ENCODE measurements around the gene PARP12.

The PARP12 gene

DNA sequence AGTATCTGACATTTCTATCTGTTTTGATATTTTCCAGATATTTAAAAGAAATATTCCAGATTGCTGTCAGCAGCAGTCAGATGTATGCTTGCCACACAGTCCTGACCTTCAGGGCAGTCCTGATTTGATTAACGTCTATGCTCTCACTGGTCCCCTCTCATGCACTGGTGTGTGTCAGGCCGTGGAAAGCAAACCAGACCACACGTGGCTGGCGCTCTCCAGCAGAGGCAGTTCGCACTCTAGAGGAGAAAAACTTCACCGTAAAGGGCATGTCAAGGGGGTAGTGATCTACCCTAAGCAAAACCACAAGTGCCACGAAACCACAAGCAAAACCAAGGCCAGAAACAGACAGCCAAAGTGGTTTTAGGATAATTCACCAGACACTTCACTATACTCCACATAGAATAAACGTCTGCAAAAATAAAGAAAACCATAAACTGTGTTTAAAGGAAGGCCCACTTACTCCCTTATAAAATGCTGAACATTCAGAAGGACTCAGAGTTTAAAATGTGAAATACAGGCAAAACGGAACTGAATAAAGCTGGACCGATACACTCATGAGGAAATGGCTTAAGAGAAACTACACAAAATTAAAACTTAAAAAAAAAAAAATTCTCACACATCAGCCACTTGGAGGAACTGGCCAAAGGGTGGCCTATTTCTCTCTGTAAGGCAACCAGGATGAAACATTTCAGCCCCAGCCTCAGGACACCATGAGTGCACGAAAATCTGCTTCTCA lies 26.4 kb downstream of the PARP12 start:
- ChIA-PET POLR2A (no interaction called here), CTCF (no interaction called here)
- no peaks in the 10 kb centered on the region for H3K4me1 ChIP-seq (ENCODE audit: control insufficient read depth, insufficient read depth, low read length)
- no peak overlapping the region for H3K4me3 ChIP-seq (ENCODE audit: low read depth, low read length)
- no peak overlapping the region for H3K27ac ChIP-seq (ENCODE audit: extremely low read depth, low read depth, low read length)
- H3K9me3 ChIP-seq (ENCODE audit: control insufficient read depth, insufficient read depth, low read depth, low read length), result no peaks in the 10 kb centered on the region
- TF ChIP-seq ZNF501 (tag by site-specific recombination; IDR thresholded peaks at IDR 0.05) (no peak), ZNF24 (tag by site-specific recombination; IDR thresholded peaks at IDR 0.05) (no peak), ZNF26 (tag by site-specific recombination; IDR thresholded peaks at IDR 0.05) (no peak), HOXD13 (CRISPR knock-in tag; IDR thresholded peaks at IDR 0.05; ENCODE audit: borderline replicate concordance) (no peak)
- H3K36me3 ChIP-seq (ENCODE audit: control insufficient read depth in 2 of 2, insufficient read depth in 1 of 2, low read length in 2 of 2), result no peaks in the 10 kb centered on the region

DNA sequence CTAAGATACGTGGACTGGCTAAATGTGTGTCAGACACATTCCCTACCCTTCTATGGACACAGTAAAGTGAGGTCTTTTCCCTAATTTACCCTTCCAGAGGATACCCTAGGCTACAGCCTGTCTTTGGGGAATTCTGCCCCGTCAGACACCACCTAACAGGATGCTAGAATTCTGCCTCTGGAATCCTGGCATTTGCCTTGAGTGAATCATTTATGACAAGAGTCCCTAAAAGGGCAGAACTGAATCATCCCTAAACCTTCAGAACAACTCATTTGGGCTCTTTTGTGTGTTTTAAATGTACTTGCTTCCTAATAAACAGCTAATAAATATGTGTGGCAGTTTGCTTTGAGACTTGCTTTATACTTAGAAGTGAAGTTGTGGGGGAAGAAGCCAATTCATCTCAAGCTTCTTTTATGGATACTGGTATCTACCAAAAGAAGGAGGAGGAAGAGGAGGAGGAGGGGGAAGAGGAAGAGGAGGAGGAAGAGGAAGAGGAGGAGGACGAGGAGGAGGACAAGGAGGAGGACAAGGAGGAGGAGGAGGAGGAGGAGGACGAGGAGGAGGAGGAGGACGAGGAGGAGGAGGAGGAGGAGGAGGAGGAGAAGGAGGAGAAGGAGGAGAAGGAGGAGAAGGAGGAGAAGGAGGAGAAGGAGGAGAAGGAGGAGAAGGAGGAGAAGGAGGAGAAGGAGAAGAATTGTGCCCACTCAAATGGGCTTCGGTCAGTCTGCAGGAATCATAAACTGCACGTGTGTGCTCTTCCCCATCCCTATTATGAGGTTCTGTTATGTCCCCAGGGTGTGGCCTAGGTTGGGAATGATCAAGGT lies 27.1 kb downstream of the PARP12 start:
- Histone ChIP-seq H3K4me1 (ENCODE audit: control insufficient read depth, insufficient read depth, low read length) (no peaks in the 10 kb centered on the region), H3K36me3 (ENCODE audit: control insufficient read depth in 2 of 2, insufficient read depth in 1 of 2, low read length in 2 of 2) (no peaks in the 10 kb centered on the region), H3K4me3 (ENCODE audit: low read depth, low read length) (no peak overlapping the region), H3K27ac (ENCODE audit: extremely low read depth, low read depth, low read length) (no peak overlapping the region), H3K9me3 (ENCODE audit: control insufficient read depth, insufficient read depth, low read depth, low read length) (no peaks in the 10 kb centered on the region)
- TF ChIP-seq ZNF549 (tag by site-specific recombination; IDR thresholded peaks at IDR 0.05), result no peak
- TF ChIP-seq, protein P1, sequence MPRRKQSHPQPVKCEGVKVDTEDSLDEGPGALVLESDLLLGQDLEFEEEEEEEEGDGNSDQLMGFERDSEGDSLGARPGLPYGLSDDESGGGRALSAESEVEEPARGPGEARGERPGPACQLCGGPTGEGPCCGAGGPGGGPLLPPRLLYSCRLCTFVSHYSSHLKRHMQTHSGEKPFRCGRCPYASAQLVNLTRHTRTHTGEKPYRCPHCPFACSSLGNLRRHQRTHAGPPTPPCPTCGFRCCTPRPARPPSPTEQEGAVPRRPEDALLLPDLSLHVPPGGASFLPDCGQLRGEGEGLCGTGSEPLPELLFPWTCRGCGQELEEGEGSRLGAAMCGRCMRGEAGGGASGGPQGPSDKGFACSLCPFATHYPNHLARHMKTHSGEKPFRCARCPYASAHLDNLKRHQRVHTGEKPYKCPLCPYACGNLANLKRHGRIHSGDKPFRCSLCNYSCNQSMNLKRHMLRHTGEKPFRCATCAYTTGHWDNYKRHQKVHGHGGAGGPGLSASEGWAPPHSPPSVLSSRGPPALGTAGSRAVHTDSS (tag by site-specific recombination; IDR thresholded peaks at IDR 0.05), result peak; percentile 85
- peak; percentile 70 for TF ChIP-seq ZFHX2 (tag by site-specific recombination; conservative IDR thresholded peaks at IDR 0.05)
- TF ChIP-seq EGR2 (tag by site-specific recombination; IDR thresholded peaks at IDR 0.05; ENCODE audit: low read depth), result peak; percentile 84
- TF ChIP-seq, protein P2, sequence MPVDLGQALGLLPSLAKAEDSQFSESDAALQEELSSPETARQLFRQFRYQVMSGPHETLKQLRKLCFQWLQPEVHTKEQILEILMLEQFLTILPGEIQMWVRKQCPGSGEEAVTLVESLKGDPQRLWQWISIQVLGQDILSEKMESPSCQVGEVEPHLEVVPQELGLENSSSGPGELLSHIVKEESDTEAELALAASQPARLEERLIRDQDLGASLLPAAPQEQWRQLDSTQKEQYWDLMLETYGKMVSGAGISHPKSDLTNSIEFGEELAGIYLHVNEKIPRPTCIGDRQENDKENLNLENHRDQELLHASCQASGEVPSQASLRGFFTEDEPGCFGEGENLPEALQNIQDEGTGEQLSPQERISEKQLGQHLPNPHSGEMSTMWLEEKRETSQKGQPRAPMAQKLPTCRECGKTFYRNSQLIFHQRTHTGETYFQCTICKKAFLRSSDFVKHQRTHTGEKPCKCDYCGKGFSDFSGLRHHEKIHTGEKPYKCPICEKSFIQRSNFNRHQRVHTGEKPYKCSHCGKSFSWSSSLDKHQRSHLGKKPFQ (tag by site-specific recombination; IDR thresholded peaks at IDR 0.05), result no peak
- POLR2A ChIA-PET, result interaction anchor here (0.5 to 0.9 kb wide), 2 partner anchors 29 to 62 kb away, joined by 3 to 4 read pairs; no protein-coding TSS in a partner anchor
- CTCF ChIA-PET, result interaction anchor here (0.7 kb wide), 2 partner anchors 57 to 76 kb away, joined by 3 read pairs; no protein-coding TSS in a partner anchor

DNA sequence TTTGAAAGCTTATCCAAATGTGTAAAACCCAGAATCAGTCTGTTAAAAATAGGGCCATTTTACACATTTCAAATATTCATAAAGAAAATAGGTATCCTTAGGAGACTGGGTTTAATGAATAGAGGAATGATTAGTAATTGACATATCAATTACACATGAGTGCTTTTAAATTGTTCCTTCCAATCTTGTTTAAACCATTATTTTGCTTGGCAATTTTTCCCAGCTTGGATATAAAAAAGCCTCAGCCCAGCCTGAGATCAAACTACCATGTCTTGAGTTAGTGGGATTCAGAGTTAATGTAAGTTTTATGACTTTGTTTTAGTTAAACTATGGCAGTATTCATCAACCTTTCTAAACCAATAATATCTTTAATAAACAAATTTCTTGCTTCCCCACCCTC lies 28.3 kb downstream of the PARP12 start:
- Histone ChIP-seq H3K9me3 (ENCODE audit: control insufficient read depth, insufficient read depth, low read depth, low read length) (no peaks in the 10 kb centered on the region), H3K27ac (ENCODE audit: extremely low read depth, low read depth, low read length) (no peak overlapping the region), H3K4me1 (ENCODE audit: control insufficient read depth, insufficient read depth, low read length) (no peaks in the 10 kb centered on the region), H3K36me3 (ENCODE audit: control insufficient read depth in 2 of 2, insufficient read depth in 1 of 2, low read length in 2 of 2) (no peaks in the 10 kb centered on the region), H3K4me3 (ENCODE audit: low read depth, low read length) (no peak overlapping the region)
- CTCF ChIA-PET, result interaction anchor here (0.6 kb wide), 1 partner anchor 98 kb away, joined by 3 read pairs; no protein-coding TSS in a partner anchor
- POLR2A ChIA-PET, result no interaction called here
- TF ChIP-seq, protein P3, sequence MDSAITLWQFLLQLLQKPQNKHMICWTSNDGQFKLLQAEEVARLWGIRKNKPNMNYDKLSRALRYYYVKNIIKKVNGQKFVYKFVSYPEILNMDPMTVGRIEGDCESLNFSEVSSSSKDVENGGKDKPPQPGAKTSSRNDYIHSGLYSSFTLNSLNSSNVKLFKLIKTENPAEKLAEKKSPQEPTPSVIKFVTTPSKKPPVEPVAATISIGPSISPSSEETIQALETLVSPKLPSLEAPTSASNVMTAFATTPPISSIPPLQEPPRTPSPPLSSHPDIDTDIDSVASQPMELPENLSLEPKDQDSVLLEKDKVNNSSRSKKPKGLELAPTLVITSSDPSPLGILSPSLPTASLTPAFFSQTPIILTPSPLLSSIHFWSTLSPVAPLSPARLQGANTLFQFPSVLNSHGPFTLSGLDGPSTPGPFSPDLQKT (IDR thresholded peaks at IDR 0.05; ENCODE audit: borderline replicate concordance, low read depth, low read length), result no peak
- no peak for TF ChIP-seq ZNF660 (tag by site-specific recombination; IDR thresholded peaks at IDR 0.05)
- TF ChIP-seq ZBTB7A (tag by site-specific recombination; IDR thresholded peaks at IDR 0.05; ENCODE audit: low read depth), result no peak
- no peak for TF ChIP-seq ZNF529 (tag by site-specific recombination; IDR thresholded peaks at IDR 0.05; ENCODE audit: insufficient replicate concordance)
- TF ChIP-seq ZNF214 (tag by site-specific recombination; IDR thresholded peaks at IDR 0.05; ENCODE audit: borderline replicate concordance), result no peak
- TF ChIP-seq ZNF169 (tag by site-specific recombination; IDR thresholded peaks at IDR 0.05), result no peak
- TF ChIP-seq BCL11B (tag by site-specific recombination; IDR thresholded peaks at IDR 0.05; ENCODE audit: low read depth), result no peak
- TF ChIP-seq CTCF (tag by site-specific recombination; IDR thresholded peaks at IDR 0.05), result no peak
- no peak for TF ChIP-seq ZNF416 (tag by site-specific recombination; IDR thresholded peaks at IDR 0.05)
- TF ChIP-seq ZNF391 (tag by site-specific recombination; IDR thresholded peaks at IDR 0.05; ENCODE audit: borderline replicate concordance, low read depth), result no peak
- no peak for TF ChIP-seq ZNF292 (tag by site-specific recombination; IDR thresholded peaks at IDR 0.05; ENCODE audit: borderline replicate concordance, low read depth)
- TF ChIP-seq ZNF114 (tag by site-specific recombination; IDR thresholded peaks at IDR 0.05), result no peak
- TF ChIP-seq ZFP41 (tag by site-specific recombination; IDR thresholded peaks at IDR 0.05; ENCODE audit: borderline replicate concordance), result no peak

Measured in HEK293 (cell line).